Retinal pigment epithelial cell (primary cell): ENCODE results near the gene ELK3.
A peak's percentile ranks its signal among the peaks of the same experiment; 100 is the strongest.

Source experiments
- DNase-seq: peaks from one replicate; pipeline ENCODE4 v3.0.0-alpha.2; 2010; ENCODE audit warnings: low read depth
- H3K4me3 ChIP-seq: 2 replicates; pipeline ENCODE4 v1.5.1; 2011; ENCODE audit warnings: mild to moderate bottlenecking, low read length, control low read depth, moderate library complexity
- TF ChIP-seq, protein P1 (sequence below): conservative IDR thresholded peaks from 2 replicates; pipeline ENCODE4 v1.5.1; 2011; ENCODE audit warnings: low read depth, low read length, control low read depth, inconsistent platforms

ELK3 gene

DNA sequence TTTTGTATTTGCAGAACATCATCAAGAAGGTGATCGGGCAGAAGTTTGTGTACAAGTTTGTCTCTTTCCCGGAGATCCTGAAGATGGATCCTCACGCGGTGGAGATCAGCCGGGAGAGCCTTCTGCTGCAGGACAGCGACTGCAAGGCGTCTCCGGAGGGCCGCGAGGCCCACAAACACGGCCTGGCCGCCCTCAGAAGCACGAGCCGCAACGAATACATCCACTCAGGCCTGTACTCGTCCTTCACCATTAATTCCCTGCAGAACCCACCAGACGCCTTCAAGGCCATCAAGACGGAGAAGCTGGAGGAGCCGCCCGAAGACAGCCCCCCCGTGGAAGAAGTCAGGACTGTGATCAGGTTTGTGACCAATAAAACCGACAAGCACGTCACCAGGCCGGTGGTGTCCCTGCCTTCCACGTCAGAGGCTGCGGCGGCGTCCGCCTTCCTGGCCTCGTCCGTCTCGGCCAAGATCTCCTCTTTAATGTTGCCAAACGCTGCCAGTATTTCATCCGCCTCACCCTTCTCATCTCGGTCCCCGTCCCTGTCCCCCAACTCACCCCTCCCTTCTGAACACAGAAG, 52.8 kb downstream of the ELK3 start:
- DNase-seq, result no peak
- TF ChIP-seq, protein P1, sequence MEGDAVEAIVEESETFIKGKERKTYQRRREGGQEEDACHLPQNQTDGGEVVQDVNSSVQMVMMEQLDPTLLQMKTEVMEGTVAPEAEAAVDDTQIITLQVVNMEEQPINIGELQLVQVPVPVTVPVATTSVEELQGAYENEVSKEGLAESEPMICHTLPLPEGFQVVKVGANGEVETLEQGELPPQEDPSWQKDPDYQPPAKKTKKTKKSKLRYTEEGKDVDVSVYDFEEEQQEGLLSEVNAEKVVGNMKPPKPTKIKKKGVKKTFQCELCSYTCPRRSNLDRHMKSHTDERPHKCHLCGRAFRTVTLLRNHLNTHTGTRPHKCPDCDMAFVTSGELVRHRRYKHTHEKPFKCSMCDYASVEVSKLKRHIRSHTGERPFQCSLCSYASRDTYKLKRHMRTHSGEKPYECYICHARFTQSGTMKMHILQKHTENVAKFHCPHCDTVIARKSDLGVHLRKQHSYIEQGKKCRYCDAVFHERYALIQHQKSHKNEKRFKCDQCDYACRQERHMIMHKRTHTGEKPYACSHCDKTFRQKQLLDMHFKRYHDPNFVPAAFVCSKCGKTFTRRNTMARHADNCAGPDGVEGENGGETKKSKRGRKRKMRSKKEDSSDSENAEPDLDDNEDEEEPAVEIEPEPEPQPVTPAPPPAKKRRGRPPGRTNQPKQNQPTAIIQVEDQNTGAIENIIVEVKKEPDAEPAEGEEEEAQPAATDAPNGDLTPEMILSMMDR, result no peak
- H3K4me3 ChIP-seq, result no peak overlapping the region

DNA sequence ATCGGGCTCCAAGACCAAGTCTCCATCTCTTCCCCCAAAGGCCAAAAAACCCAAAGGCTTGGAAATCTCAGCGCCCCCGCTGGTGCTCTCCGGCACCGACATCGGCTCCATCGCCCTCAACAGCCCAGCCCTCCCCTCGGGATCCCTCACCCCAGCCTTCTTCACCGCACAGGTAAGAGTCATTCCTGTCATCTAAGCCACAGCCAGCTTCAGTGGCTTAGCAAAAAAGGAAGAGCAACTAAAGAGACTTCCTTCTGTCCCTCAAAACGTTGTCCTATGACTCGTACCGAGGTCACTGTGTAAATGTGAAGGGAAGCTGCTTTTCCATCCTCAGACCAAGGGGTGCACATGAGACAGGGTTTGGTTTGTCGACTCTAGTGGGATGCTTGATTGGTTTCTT, 53.4 kb downstream of the ELK3 start:
- no peak for DNase-seq
- no peak overlapping the region for H3K4me3 ChIP-seq
- TF ChIP-seq, protein P1, result no peak

DNA sequence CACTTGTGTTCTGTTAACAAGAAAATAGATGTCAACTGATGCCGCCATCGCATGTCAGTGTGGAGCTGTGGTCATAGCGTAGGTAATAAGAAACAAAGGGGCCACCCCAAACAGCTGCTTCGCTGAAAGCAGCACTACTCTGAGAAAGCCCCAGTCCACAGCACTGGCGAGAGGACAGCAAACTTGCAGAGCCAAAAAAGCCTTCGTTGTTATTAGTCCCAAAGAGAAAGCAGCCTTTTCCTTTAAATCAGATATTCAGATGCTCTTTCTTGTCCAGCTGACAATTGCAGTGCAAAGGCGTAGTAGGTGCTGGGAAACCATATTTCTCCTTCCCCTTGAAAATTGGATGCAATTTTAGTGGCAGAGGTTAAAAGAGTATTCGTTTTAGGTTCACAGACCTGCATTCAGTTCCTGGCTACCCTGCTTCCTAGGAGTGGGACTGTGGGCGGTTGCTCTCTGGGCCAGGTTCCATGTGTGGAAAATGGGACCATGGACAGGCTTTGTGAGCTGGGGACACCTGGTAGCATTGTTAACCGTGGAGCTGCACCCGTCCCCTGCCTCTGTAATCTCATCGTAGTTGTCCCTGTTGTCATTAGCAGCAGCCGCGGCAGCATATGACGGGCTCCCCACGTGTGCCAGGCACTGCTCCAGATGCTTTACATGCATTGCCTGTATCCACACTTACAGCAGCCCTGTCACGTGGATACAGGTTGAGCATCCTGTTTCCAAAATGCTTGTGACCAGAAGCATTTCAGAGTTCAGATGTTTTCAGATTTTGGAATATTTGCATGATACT, 54.2 kb downstream of the ELK3 start:
- DNase-seq, result no peak
- TF ChIP-seq, protein P1, result no peak
- H3K4me3 ChIP-seq, result no peak overlapping the region

DNA sequence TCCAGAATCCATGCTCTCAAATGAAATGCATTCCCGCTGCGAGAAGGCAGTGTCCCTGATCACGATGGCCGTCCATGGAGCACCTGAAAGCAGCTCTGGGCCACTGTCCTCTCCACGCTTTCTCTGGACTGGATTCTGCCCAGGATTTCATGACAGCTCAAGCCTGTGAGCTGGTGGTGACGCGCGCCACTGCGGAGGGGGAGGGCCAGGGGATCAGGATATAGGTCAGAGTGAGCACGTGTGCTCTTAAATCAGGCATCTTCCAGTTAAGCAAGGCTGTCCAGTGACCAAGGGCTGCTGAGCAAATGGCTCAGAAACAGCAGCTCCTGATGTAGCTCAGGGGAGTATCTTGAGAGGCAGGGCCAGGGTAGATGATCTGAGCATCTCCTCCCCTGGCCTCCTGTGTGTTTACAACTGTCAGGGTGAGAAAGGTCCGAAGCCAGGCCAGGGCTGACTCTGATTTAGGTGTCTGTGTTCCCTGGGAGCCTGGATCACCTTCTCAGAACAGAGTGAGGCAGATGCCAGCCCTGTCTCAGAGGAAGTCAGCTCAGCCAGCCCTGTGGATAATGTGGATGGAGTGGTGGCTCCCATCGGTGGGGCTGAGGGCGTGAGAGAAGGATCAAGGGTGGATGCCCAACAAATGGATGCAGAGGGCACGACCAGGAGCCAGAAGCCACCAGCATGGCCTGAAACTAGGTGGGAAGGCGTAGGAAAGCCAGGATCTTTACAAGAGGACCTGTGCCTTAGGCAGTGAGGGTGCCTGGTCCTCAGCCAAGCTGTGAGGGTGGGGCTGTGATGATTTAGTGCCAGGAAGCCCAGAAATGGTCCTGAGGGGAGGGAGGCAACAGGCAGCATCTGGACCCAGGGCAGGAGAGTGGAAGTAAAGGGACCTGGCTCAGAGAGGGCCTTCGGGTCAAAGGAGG, 55.3 kb downstream of the ELK3 start:
- DNase-seq, result peak; percentile 72
- TF ChIP-seq, protein P1, result no peak
- no peak overlapping the region for H3K4me3 ChIP-seq

DNA sequence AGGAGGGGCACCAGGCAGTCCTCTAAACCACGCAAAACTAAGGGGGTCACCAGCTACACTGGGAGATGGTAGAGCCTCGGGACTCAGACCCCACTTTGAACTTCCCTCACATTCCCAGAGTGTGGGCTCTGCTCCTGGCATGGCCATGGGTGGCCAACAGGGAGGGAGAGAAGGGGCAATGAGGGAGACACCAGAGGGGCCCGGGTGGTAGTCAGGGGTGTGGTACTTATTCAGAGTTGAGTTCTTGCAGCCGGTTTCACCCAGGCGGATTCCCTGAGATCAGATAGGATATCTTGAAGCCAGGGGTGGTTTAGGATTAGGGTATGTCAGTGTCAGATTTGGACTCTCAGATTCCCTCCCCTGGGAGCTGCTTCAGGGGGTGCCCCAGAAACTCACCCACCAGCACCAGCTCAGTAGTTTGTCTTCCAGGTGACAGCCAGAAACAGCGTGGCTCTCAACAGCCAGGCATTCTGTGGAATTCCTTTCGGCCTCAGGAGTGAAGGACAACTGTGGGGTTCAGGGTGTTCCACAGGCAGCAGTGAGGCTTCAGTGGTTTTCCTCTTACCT, 56.0 kb downstream of the ELK3 start:
- TF ChIP-seq, protein P1, result no peak
- DNase-seq, result no peak
- no peak overlapping the region for H3K4me3 ChIP-seq

DNA sequence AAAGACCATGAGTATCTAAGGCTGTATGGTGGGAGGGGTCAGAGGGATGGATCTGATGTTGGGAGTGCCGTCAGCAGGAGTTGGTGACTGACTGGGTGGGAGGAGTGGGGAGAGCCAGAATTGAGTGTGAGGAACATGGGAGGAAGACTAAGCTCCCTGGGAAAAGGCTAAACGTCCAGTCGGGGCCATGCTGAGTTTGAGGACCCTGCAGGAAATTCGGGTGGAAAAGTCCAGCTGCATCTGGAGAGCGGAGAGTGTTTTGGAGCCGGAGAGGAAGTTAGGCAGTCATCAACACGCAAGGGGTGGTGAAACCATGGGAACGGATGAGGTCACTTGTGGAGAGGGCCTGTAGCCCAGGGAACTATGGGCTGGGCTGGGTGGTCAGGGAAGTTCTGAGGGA, 60.9 kb downstream of the ELK3 start:
- H3K4me3 ChIP-seq, result no peak overlapping the region
- DNase-seq, result no peak

More for the DNA sequence above, 60.9 kb downstream of the ELK3 start:
- TF ChIP-seq, protein P1, result no peak
